BJ (cell line): ENCODE data around the gene VSIG2. TPM values are rescaled to one million over a fixed set of nuclear protein-coding genes. Genes with fewer than 3 reads are reported as not detected.

Experiments used
- CTCF ChIA-PET: fragments of 350-600 bp; formaldehyde crosslinking; extraction: SDS; loops from one replicate; lab custom pipeline; 2021; ENCODE audit warnings: antibody characterized with exemption, inconsistent platforms; lab: Yijun Ruan, JAX
- POLR2A ChIA-PET: fragments of 300-600 bp; sonication (Branson Sonifier 250); formaldehyde crosslinking; extraction: SDS; loops from one replicate; lab custom pipeline; 2021; ENCODE audit warnings: antibody characterized with exemption; lab: Charles Lee
- DNase-seq: peaks from one replicate; pipeline ENCODE4 v3.0.0-alpha.2; 2011; ENCODE audit warnings: low read depth
- H3K27me3 ChIP-seq: 2 replicates; pipeline ENCODE4 v1.6.0; 2011; ENCODE audit warnings: low read length; ENCODE audit not compliant: control insufficient read depth, insufficient read depth
- H3K36me3 ChIP-seq: 2 replicates; pipeline ENCODE4 v1.5.1; 2011; ENCODE audit warnings: low read length; ENCODE audit not compliant: control insufficient read depth, insufficient read depth
- H3K4me3 ChIP-seq: 2 replicates; pipeline ENCODE4 v1.5.1; 2011; ENCODE audit warnings: low read depth, mild to moderate bottlenecking, control low read depth, low read length
- CTCF ChIP-seq: IDR thresholded peaks from 2 replicates; pipeline ENCODE4 v1.5.1; 2011; ENCODE audit warnings: low read depth, mild to moderate bottlenecking, control low read depth, inconsistent platforms, low read length, moderate library complexity; ENCODE audit not compliant: insufficient read depth
- polyA plus RNA-seq: library from polyadenylated mRNA; depleted of rRNA; stranded (reverse); fragments of >200 nt; gene quantifications from 2 replicates; pipeline ENCODE4 v1.2.3, GENCODE V29; 2011

The VSIG2 gene
- polyA plus RNA-seq, 1 experiment = not detected

GRCh38 chr11:124753205-124753604 lies 1.1 kb upstream of the VSIG2 start:
- POLR2A ChIA-PET = interaction anchor here (0.5 kb wide), 1 partner anchor 8 kb away, joined by 5 read pairs; no protein-coding TSS in a partner anchor

GRCh38 chr11:124752471-124753102 lies 532 bp upstream of the VSIG2 start:
- H3K27me3 ChIP-seq = peaks cover 21% of the 10 kb centered on the region
- no peak for DNase-seq
- POLR2A ChIA-PET = interaction anchor here (0.5 kb wide), 1 partner anchor 9 kb away, joined by 5 read pairs; no protein-coding TSS in a partner anchor
- no peak overlapping the region for H3K4me3 ChIP-seq
- CTCF ChIA-PET = interaction anchor here (0.6 to 3.5 kb wide), 7 partner anchors 10 to 1877 kb away, joined by 3 to 28 read pairs (median 4); partner anchors contain the start of gene ESAM
- no peaks in the 10 kb centered on the region for H3K36me3 ChIP-seq
- TF ChIP-seq CTCF = no peak

More at GRCh38 chr11:124753205-124753604, 1.1 kb upstream of the VSIG2 start:
- H3K27me3 ChIP-seq = peaks cover 23% of the 10 kb centered on the region
- CTCF ChIA-PET = interaction anchor here (1.1 to 3.5 kb wide), 5 partner anchors 10 to 85 kb away, joined by 3 to 28 read pairs (median 4); partner anchors contain the start of gene ESAM
- H3K4me3 ChIP-seq = no peak overlapping the region
- TF ChIP-seq CTCF = no peak
- H3K36me3 ChIP-seq = no peaks in the 10 kb centered on the region
- DNase-seq = no peak

- no peak overlapping the region for H3K4me3 ChIP-seq
- no peaks in the 10 kb centered on the region for H3K36me3 ChIP-seq
- no peak for TF ChIP-seq CTCF
- peaks cover 16% of the 10 kb centered on the region for H3K27me3 ChIP-seq
- CTCF ChIA-PET = interaction anchor here (0.9 to 1.4 kb wide), 3 partner anchors 12 to 311 kb away, joined by 3 read pairs; partner anchors contain the start of gene SLC37A2
- DNase-seq = no peak
- POLR2A ChIA-PET = no interaction called here
These were observed 689 bp downstream of the VSIG2 start for GRCh38 chr11:124751391-124751740.

- ChIA-PET POLR2A (no interaction called here), CTCF (interaction anchor here (0.6 to 3.4 kb wide), 3 partner anchors 9 to 416 kb away, joined by 3 to 16 read pairs (median 3); no protein-coding TSS in a partner anchor)
- H3K36me3 ChIP-seq = no peaks in the 10 kb centered on the region
- H3K27me3 ChIP-seq = peaks cover 17% of the 10 kb centered on the region
- no peak overlapping the region for H3K4me3 ChIP-seq
- no peak for TF ChIP-seq CTCF
- DNase-seq = no peak
These were observed 2.1 kb downstream of the VSIG2 start for GRCh38 chr11:124749912-124750311.
